ENCODE results near the gene RORC. TPM values are rescaled to one million over a fixed set of nuclear protein-coding genes. Genes with fewer than 3 reads are reported as not detected.

Gene RORC
- total RNA-seq, 1 experiment from 2014 or later = 0.19 TPM

DNA sequence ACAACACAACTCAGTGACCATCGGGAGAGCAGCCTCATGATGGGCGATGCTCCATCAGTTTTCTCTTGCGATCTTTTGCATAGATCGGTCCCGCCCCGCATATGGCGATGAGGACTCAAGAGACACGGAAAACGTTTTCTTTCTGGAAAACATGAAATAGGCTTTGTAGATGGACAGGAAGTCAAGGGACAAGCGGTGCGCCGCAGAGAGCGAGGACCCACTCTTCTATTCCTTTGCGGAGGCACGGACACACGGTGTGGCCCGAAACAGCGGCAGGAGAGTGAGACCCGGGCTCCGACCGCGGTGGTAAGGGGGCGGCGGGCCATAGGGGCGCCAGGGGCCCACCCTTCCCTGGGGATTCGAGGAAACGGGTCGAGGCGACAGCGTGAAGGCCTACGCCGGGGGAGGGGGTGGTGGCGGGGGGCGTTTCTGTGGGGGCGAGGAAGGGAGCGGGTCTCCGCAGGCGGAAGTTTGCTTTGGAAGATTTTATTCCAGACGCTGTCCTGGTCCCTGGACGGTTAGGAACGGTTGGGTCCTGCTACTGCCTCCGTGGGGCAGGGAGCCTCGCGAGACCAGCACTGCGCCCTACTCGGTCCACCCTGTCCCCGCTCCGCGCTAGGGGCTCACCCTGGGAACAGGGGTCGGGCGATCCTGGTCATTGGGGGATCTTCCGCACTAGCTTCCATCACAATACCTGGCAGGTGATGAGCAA lies 40.5 kb downstream of the RORC start:
- intact Hi-C loops (cut with micrococcal nuclease; ENCODE audit: unreplicated experiment) = loop anchor here (2.0 kb wide), 1 partner anchor 46 kb away; no protein-coding TSS in a partner anchor
- Mint-ChIP-seq H3K27ac (ENCODE audit: unreplicated experiment) (peak overlapping the region; percentile 82), H3K9me3 (ENCODE audit: low read depth, unreplicated experiment) (no peaks in the 10 kb centered on the region), H3K36me3 (ENCODE audit: insufficient read depth, unreplicated experiment) (peaks cover 22% of the 10 kb centered on the region), H3K27me3 (ENCODE audit: unreplicated experiment) (no peaks in the 10 kb centered on the region), H3K4me3 (ENCODE audit: low read depth, unreplicated experiment) (peak overlapping the region; percentile 91), H3K4me1 (ENCODE audit: low read depth, unreplicated experiment) (no peaks in the 10 kb centered on the region)
- TF ChIP-seq, protein P1, sequence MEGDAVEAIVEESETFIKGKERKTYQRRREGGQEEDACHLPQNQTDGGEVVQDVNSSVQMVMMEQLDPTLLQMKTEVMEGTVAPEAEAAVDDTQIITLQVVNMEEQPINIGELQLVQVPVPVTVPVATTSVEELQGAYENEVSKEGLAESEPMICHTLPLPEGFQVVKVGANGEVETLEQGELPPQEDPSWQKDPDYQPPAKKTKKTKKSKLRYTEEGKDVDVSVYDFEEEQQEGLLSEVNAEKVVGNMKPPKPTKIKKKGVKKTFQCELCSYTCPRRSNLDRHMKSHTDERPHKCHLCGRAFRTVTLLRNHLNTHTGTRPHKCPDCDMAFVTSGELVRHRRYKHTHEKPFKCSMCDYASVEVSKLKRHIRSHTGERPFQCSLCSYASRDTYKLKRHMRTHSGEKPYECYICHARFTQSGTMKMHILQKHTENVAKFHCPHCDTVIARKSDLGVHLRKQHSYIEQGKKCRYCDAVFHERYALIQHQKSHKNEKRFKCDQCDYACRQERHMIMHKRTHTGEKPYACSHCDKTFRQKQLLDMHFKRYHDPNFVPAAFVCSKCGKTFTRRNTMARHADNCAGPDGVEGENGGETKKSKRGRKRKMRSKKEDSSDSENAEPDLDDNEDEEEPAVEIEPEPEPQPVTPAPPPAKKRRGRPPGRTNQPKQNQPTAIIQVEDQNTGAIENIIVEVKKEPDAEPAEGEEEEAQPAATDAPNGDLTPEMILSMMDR (IDR thresholded peaks at IDR 0.05; ENCODE audit: unreplicated experiment) = no peak
- peak; percentile 22 for DNase-seq
- TSS peak; percentile 49 for BruUV-seq (replicated peaks)
- CTCF ChIA-PET = interaction anchor here (1.0 to 1.5 kb wide), 2 partner anchors 29 to 48 kb away, joined by 3 read pairs; partner anchors contain the start of gene C2CD4D

DNA sequence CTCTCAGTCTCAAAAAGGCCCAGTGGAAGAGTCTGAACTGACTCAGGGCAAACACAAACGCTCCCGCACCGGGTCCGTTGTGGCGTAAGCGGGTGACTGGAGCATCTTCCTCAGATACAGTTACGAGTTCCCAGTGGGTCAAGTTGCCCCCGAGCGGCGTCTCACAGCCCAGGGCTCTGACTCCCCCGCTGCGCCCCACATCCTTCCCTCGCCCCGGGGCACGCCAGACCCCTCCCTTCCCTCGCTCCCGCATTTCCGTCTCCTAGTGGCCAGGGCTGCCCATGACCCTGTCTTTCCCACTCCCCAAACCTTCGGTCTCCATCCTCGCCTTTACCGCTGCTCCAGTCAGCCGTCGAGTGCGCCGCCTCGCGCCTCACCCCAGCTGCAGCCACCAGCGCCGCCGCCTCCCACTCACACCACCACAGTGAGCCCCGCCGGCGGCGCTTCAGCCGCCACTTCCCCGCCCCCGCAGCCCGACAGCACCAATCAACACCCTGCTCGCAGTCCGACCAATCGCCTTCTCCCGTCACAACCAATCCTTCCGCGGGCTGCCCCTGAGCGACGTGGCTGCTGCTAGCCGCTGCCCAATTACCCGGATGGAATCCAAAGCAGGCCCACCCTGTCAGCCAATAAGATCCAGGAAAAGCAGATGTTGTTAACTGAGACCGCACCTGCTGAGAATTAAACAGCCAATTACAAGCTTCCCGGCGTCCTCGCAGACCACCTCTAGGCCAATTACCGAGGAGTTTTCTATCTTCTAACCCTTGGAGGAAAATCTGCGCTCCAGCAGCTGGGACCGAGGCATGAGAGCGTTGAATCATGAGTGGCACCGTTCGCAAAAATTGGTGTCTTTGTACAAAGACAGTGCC lies 41.3 kb downstream of the RORC start, which contains the start of gene TDRKH:
Gene TDRKH, minus strand, starts transcription at position 430 of the 869 bp plus-strand sequence. CDS start 7,478 bp downstream, outside the sequence.
- intact Hi-C loops (cut with micrococcal nuclease; ENCODE audit: unreplicated experiment) = loop anchor here (2.0 kb wide), 1 partner anchor 46 kb away; no protein-coding TSS in a partner anchor
- H3K27ac Mint-ChIP-seq (ENCODE audit: unreplicated experiment) = peak within 1 kb of the TSS; percentile 82
- H3K27me3 Mint-ChIP-seq (ENCODE audit: unreplicated experiment) = no peaks in the 10 kb centered on the region
- no peaks in the 10 kb centered on the region for H3K9me3 Mint-ChIP-seq (ENCODE audit: low read depth, unreplicated experiment)
- TF ChIP-seq, protein P1 (IDR thresholded peaks at IDR 0.05; ENCODE audit: unreplicated experiment) = peak; percentile 33
- peak within 1 kb of the TSS; percentile 91 for H3K4me3 Mint-ChIP-seq (ENCODE audit: low read depth, unreplicated experiment)
- peaks cover 22% of the 10 kb centered on the region for H3K36me3 Mint-ChIP-seq (ENCODE audit: insufficient read depth, unreplicated experiment)
- CTCF ChIA-PET = interaction anchor here (0.8 to 1.5 kb wide), 2 partner anchors 27 to 30 kb away, joined by 3 read pairs; partner anchors contain the start of gene MRPL9
- DNase-seq = peak; percentile 99
- no peaks in the 10 kb centered on the region for H3K4me1 Mint-ChIP-seq (ENCODE audit: low read depth, unreplicated experiment)
- BruUV-seq (replicated peaks) = no TSS peak

DNA sequence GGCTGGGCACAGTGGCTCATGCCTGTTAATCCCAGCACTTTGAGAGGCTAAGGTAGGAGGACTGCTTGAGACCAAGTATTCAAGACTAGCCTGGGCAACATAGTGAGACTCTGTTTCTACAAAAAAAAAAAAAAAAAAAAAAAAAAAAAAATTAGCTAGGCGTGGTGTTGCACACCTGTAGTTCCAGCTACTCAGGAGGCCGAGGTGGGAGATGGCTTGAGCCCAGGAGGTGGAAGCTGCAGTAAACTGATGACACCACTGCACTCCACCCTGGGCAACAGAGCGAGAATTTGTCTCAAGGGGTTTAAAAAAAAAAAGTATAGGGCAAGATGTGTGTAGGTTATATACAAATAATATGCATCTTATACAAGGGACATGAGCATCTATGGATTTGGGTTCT lies 43.9 kb downstream of the RORC start:
- CTCF ChIA-PET = interaction anchor here (0.6 to 0.7 kb wide), 2 partner anchors 40 to 409 kb away, joined by 3 to 4 read pairs; no protein-coding TSS in a partner anchor
- Mint-ChIP-seq H3K27ac (ENCODE audit: unreplicated experiment) (no peak overlapping the region), H3K27me3 (ENCODE audit: unreplicated experiment) (no peaks in the 10 kb centered on the region), H3K4me1 (ENCODE audit: low read depth, unreplicated experiment) (no peaks in the 10 kb centered on the region), H3K4me3 (ENCODE audit: low read depth, unreplicated experiment) (no peak overlapping the region), H3K9me3 (ENCODE audit: low read depth, unreplicated experiment) (no peaks in the 10 kb centered on the region), H3K36me3 (ENCODE audit: insufficient read depth, unreplicated experiment) (peaks cover 22% of the 10 kb centered on the region)
- TF ChIP-seq, protein P1 (IDR thresholded peaks at IDR 0.05; ENCODE audit: unreplicated experiment) = no peak
- no TSS peak for BruUV-seq (replicated peaks)
- intact Hi-C loops (cut with micrococcal nuclease; ENCODE audit: unreplicated experiment) = no loop called here
- no peak for DNase-seq

DNA sequence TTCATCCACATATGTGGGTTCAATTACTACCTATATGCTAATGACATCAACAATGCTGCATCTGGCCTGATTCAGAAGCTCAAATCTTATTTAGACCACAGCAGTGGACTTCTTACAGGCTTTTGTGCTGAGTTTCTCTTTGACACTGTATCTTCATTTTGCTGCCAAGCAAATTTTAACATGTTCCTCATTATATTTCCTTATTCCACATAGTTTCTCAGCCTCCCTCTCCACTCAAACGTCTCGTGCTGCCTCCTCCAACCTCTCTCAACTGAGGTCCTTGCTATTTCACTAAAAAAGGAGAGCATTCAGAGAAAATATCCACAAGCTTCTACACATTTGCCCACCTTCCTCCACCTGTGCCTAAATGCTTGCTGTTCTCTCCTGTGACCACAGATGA lies 47.8 kb downstream of the RORC start:
- TF ChIP-seq, protein P1 (IDR thresholded peaks at IDR 0.05; ENCODE audit: unreplicated experiment) = no peak
- H3K27me3 Mint-ChIP-seq (ENCODE audit: unreplicated experiment) = no peaks in the 10 kb centered on the region
- intact Hi-C loops (cut with micrococcal nuclease; ENCODE audit: unreplicated experiment) = no loop called here
- DNase-seq = no peak
- CTCF ChIA-PET = interaction anchor here (0.8 kb wide), 1 partner anchor 21 kb away, joined by 3 read pairs; no protein-coding TSS in a partner anchor
- no peaks in the 10 kb centered on the region for H3K4me1 Mint-ChIP-seq (ENCODE audit: low read depth, unreplicated experiment)
- H3K36me3 Mint-ChIP-seq (ENCODE audit: insufficient read depth, unreplicated experiment) = no peaks in the 10 kb centered on the region
- H3K9me3 Mint-ChIP-seq (ENCODE audit: low read depth, unreplicated experiment) = no peaks in the 10 kb centered on the region
- no TSS peak for BruUV-seq (replicated peaks)
- H3K4me3 Mint-ChIP-seq (ENCODE audit: low read depth, unreplicated experiment) = no peak overlapping the region
- H3K27ac Mint-ChIP-seq (ENCODE audit: unreplicated experiment) = no peak overlapping the region
